ENCODE measurements around the gene HMGXB3. TPM values are rescaled to one million over a fixed set of nuclear protein-coding genes. Genes with fewer than 3 reads are reported as not detected.

Gene HMGXB3
- total and polyA plus RNA-seq, 7 donors, result 3.6 to 28.8 (median 19.3) TPM

DNA sequence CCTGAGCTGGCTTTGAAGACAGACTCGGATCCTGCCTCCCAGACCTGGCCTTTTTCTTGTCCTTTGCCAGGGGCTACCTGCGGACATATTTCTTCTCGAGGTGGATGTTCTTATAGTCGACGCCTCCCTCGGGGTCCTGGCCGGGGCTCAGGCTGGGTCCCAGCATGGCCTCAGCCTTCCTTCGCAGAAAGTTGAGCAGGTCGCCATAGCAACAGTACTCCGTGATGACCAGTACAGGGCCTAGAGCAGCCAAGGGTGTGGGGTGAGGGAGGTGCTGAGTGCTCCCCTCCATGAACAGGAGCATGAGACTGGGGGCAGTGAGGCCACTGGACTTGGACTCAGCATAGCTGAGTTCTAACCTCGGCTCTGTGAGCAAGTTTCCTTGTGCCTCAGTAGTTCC is 59.1 kb downstream of the HMGXB3 start:
- TF ChIP-seq, protein P1, sequence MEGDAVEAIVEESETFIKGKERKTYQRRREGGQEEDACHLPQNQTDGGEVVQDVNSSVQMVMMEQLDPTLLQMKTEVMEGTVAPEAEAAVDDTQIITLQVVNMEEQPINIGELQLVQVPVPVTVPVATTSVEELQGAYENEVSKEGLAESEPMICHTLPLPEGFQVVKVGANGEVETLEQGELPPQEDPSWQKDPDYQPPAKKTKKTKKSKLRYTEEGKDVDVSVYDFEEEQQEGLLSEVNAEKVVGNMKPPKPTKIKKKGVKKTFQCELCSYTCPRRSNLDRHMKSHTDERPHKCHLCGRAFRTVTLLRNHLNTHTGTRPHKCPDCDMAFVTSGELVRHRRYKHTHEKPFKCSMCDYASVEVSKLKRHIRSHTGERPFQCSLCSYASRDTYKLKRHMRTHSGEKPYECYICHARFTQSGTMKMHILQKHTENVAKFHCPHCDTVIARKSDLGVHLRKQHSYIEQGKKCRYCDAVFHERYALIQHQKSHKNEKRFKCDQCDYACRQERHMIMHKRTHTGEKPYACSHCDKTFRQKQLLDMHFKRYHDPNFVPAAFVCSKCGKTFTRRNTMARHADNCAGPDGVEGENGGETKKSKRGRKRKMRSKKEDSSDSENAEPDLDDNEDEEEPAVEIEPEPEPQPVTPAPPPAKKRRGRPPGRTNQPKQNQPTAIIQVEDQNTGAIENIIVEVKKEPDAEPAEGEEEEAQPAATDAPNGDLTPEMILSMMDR (IDR thresholded peaks at IDR 0.05), result no peak
- no peak for TF ChIP-seq POLR2A (IDR thresholded peaks at IDR 0.05)
- no peak for TF ChIP-seq POLR2AphosphoS5 (IDR thresholded peaks at IDR 0.05)
- no peak for TF ChIP-seq EP300 (IDR thresholded peaks at IDR 0.05)
- intact Hi-C loops (cut with DNase I), result no loop called here
- DNase-seq, result peak; percentile 58
- Histone ChIP-seq H3K27me3 (no peaks in the 10 kb centered on the region), H3K27ac (no peak overlapping the region), H3K36me3 (peaks cover 0 to 14% (median 3%) of the 10 kb centered on the region in 4 donors), H3K9me3 (no peaks in the 10 kb centered on the region), H3K4me1 (no peaks in the 10 kb centered on the region), H3K4me3 (no peak overlapping the region)
- WGBS, 2 donors, result 91% methylated on average over 11 of the region's 11 CpGs

DNA sequence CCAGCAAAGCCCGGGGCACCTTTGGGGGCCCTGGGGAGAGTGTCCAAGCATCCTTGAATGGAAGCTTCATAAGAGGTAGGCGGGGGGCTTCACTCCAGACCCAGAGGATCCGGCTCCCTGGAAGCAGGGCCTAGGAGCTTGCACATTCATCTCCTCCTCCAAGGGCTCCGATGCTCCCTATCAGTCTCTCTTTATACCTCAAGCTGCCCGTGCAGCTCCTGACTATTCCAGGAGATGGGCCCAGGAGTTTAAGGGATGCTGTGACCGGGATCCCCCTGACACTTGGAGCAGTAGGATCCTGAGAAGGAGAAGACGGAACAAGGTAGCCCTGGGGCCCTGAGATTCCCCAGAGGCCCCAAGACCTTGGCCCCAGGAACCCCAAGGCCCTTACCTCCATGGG is 59.9 kb downstream of the HMGXB3 start:
- no peak overlapping the region for H3K4me3 ChIP-seq
- H3K27ac ChIP-seq, result no peak overlapping the region
- no peak for DNase-seq
- H3K4me1 ChIP-seq, result no peaks in the 10 kb centered on the region
- WGBS, 2 donors, result 79 to 86% methylated on average over 7 of the region's 7 CpGs
- TF ChIP-seq, protein P1 (IDR thresholded peaks at IDR 0.05), result no peak
- TF ChIP-seq POLR2AphosphoS5 (IDR thresholded peaks at IDR 0.05), result no peak
- H3K9me3 ChIP-seq, result no peaks in the 10 kb centered on the region
- peaks cover 0 to 6% (median 0%) of the 10 kb centered on the region in 4 donors for H3K36me3 ChIP-seq
- intact Hi-C loops (cut with DNase I), result no loop called here
- no peaks in the 10 kb centered on the region for H3K27me3 ChIP-seq

DNA sequence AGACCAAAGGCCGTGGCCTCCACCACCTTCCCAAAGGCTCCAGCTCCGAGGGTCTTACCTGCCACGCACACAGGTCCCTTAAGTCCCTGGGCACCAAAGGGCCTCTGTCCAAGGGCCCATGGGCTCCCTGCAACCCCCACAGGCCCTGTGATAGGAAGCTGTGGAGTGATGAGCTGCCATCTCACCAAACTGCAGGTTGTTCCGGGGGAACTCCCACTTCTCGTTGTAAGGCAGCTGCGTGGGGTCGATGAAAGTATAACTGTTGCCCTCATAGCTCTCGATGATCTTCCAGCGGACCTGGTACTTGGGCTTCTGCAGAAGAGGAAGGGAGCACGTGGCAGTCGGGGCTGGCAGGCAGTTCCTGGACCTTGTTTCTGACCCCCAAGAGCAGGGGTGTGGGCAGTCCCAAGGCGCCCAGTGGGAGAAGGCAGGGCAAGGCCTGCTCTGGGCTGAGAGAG is 61.0 kb downstream of the HMGXB3 start:
- H3K27ac ChIP-seq, result no peak overlapping the region
- peak; percentile 61 for DNase-seq
- H3K4me1 ChIP-seq, result no peaks in the 10 kb centered on the region
- TF ChIP-seq POLR2A (IDR thresholded peaks at IDR 0.05), result no peak
- TF ChIP-seq, protein P1 (IDR thresholded peaks at IDR 0.05), result no peak
- TF ChIP-seq EP300 (IDR thresholded peaks at IDR 0.05), result no peak
- no peak for TF ChIP-seq POLR2AphosphoS5 (IDR thresholded peaks at IDR 0.05)
- H3K4me3 ChIP-seq, result no peak overlapping the region
- WGBS, 2 donors, result 89 to 92% methylated on average over 12 of the region's 12 CpGs
- no peaks in the 10 kb centered on the region for H3K27me3 ChIP-seq
- no peaks in the 10 kb centered on the region for H3K36me3 ChIP-seq
- no peaks in the 10 kb centered on the region for H3K9me3 ChIP-seq
- intact Hi-C loops (cut with DNase I), result no loop called here

DNA sequence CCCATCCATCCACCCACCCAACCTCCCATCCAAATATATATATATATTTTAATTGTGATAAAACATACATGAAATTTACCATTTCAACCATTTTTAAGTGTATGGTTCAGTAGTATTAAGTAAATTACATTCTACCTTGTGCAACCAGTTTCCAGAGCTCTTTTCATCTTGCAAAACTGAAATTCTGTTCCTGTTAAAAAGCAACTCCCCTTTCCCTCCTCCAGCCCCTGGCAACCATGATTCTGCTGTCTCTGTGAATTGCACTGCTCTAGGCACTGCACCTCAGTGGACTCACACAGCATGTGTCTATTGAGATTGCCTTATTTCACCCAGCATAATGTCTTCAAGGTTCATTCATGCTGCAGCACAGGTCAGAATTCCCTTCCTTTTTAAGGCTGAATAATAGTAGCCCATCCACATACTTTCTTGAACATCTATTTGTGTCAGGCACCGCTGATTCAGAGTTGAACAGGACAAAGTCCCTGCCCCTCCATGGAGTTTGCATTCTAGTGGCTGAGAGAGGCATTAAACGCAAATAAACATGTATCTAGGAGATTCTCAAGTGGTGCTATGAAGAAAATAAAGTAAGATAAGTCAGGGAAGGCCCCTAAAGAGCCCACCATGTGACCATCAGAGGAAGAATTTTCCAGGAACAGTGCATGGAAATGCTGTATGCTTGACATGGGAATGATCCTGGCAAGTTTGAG is 61.8 kb downstream of the HMGXB3 start:
- DNase-seq, result peak; percentile 5
- no peaks in the 10 kb centered on the region for H3K36me3 ChIP-seq
- H3K27me3 ChIP-seq, result no peaks in the 10 kb centered on the region
- H3K27ac ChIP-seq, result no peak overlapping the region
- H3K4me1 ChIP-seq, result no peaks in the 10 kb centered on the region
- 56 to 69% methylated on average over 2 of the region's 2 CpGs for WGBS, 2 donors
- TF ChIP-seq EP300 (IDR thresholded peaks at IDR 0.05) (no peak), POLR2AphosphoS5 (IDR thresholded peaks at IDR 0.05) (no peak), POLR2A (IDR thresholded peaks at IDR 0.05) (no peak)
- TF ChIP-seq, protein P1 (IDR thresholded peaks at IDR 0.05), result no peak
- H3K4me3 ChIP-seq, result no peak overlapping the region
- intact Hi-C loops (cut with DNase I), result no loop called here
- H3K9me3 ChIP-seq, result no peaks in the 10 kb centered on the region

DNA sequence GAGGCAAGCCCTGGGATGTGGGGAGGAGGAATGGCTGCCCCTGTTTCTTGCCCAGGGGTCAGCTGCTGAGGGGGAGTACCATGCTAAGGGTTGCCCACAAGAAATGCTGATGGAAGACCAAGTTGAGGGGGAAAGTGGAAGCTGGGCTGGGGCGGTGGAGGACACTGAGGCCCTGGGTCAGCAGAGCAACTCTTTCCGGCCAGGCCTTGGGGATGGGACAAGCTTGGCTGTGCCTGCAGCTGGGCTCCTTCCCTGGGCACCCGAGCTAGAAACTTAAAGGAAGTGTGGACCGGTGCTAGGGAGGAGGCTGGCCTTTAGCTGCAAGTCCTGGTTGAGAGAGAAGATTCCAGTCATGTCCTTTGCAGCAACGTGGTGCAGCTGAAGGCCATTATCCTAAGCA is 63.1 kb downstream of the HMGXB3 start:
- Histone ChIP-seq H3K9me3 (no peaks in the 10 kb centered on the region), H3K4me3 (no peak overlapping the region), H3K27ac (no peak overlapping the region), H3K27me3 (no peaks in the 10 kb centered on the region), H3K4me1 (no peaks in the 10 kb centered on the region), H3K36me3 (no peaks in the 10 kb centered on the region)
- WGBS, 2 donors, result 84 to 85% methylated on average over 5 of the region's 5 CpGs
- intact Hi-C loops (cut with DNase I), result no loop called here
- TF ChIP-seq, protein P1 (IDR thresholded peaks at IDR 0.05), result no peak
- peak; percentile 64 for DNase-seq

Measured in sigmoid colon (tissue), 7 donors.